Activated naive CD4-positive, alpha-beta T cell treated with anti-CD3 and anti-CD28 coated beads for 36 hours (primary cell): ENCODE measurements around the gene PYROXD2. TPM values are rescaled to one million over a fixed set of nuclear protein-coding genes. Genes with fewer than 3 reads are reported as not detected.

Experiments used
- CTCF ChIA-PET: fragments of 350-600 bp; sonication (Branson Sonifier 250); formaldehyde crosslinking; loops from one replicate; lab custom pipeline; 2021; ENCODE audit warnings: antibody characterized with exemption; lab: Charles Lee
- DNase-seq: peaks from one replicate; pipeline ENCODE4 v3.0.0-alpha.2; 2020
- H3K27ac Mint-ChIP-seq: one replicate; pipeline ENCODE4 v1.8.0; 2021; ENCODE audit warnings: mild to moderate bottlenecking, mixed read lengths
- H3K27me3 Mint-ChIP-seq: one replicate; pipeline ENCODE4 v1.8.0; 2021; ENCODE audit warnings: low read depth, mixed read lengths
- H3K36me3 Mint-ChIP-seq: one replicate; pipeline ENCODE4 v1.8.0; 2021; ENCODE audit warnings: low read depth, mixed read lengths
- H3K4me1 Mint-ChIP-seq: one replicate; pipeline ENCODE4 v1.8.0; 2021; ENCODE audit warnings: low read depth, mixed read lengths
- H3K4me3 Mint-ChIP-seq: one replicate; pipeline ENCODE4 v1.8.0; 2021; ENCODE audit warnings: mild to moderate bottlenecking, moderate library complexity, mixed read lengths
- H3K9me3 Mint-ChIP-seq: one replicate; pipeline ENCODE4 v1.8.0; 2021; ENCODE audit warnings: mixed read lengths
- intact Hi-C: fragments of 100-400 bp; cut with micrococcal nuclease; formaldehyde crosslinking; loops from one replicate; pipeline ENCODE4 v1.15.1; 2023
- total RNA-seq, 2 experiments: library from RNA; stranded (reverse); gene quantifications; one replicate each; pipeline ENCODE4 v1.2.3, GENCODE V29; 2021

Gene PYROXD2
- total RNA-seq, 2 experiments from 2014 or later = 4.2 to 5.0 TPM

- Mint-ChIP-seq H3K4me3 (no peak overlapping the region), H3K9me3 (no peaks in the 10 kb centered on the region), H3K27ac (no peak overlapping the region), H3K27me3 (no peaks in the 10 kb centered on the region), H3K4me1 (no peaks in the 10 kb centered on the region), H3K36me3 (peaks cover 45% of the 10 kb centered on the region)
- DNase-seq = no peak
- CTCF ChIA-PET = no interaction called here
- intact Hi-C loops = no loop called here
Measured at GRCh38 chr10:98431016-98431415, 16.0 kb upstream of the PYROXD2 start.

DNA sequence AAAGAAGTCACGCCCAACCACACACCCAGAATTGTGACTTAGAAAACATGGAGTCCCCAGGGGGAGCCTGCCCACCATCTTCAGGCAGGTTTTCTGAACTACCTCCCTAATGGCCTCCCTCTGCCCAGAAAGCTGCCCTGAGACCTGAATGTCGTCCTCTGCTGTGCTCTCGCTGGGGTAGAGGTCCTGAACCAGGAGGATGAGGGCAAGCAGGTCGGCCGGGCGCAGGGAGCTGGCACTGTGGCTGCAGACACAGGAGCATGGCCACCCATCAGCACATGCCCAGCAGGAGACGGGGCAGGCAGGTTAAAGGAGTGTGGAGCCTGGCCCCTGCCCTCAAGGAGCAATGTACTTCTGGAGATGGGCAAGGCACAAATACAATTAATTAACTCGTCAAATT, 15.4 kb upstream of the PYROXD2 start:
- Mint-ChIP-seq H3K4me1 (no peaks in the 10 kb centered on the region), H3K9me3 (no peaks in the 10 kb centered on the region), H3K27me3 (no peaks in the 10 kb centered on the region), H3K4me3 (no peak overlapping the region), H3K36me3 (peaks cover 40% of the 10 kb centered on the region), H3K27ac (no peak overlapping the region)
- DNase-seq = no peak
- intact Hi-C loops = no loop called here
- CTCF ChIA-PET = interaction anchor here (1.6 kb wide), 1 partner anchor 37 kb away, joined by 3 read pairs; no protein-coding TSS in a partner anchor

DNA sequence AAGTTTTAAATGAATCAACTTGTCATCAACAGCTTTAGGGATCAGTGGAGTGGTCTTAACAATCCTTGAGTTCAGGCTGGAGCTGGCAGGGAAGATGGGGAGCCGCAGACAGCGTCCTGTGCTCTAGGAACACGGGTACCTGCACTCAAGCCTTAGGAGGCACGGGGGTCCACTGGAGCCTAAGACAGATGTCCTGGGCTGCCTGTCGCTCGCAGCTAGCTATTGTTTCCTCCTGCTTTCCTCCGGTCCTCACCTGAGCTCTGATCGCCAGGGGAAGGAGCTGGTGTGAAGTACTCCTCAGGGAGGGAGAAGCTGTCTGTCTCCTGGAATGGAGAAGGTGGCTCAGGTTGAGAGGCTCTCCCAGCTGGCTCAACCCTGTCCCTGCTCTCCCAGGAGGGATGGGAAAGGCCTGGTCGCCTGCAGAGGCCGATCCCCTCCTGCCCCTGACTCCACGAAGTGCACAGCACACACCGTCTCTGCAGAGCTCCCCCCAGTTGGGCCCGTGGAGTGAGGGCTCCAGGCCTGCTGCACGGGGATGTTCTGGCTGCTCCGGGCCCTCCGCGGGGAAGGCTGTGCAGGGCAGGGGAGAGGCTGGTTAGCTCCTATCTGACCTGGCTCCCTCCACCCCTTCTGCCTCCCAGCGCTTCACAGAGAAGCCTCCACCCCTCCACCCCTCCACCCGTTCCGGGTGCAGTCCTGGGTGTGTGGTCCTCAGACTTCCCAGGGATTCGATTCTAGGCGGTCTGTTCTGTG, 14.5 kb upstream of the PYROXD2 start:
- Mint-ChIP-seq H3K4me3 (no peak overlapping the region), H3K9me3 (no peaks in the 10 kb centered on the region), H3K36me3 (peaks cover 32% of the 10 kb centered on the region), H3K4me1 (no peaks in the 10 kb centered on the region), H3K27me3 (no peaks in the 10 kb centered on the region), H3K27ac (no peak overlapping the region)
- CTCF ChIA-PET = interaction anchor here (1.3 to 1.6 kb wide), 2 partner anchors 13 to 38 kb away, joined by 3 read pairs; no protein-coding TSS in a partner anchor
- intact Hi-C loops = no loop called here
- no peak for DNase-seq

DNA sequence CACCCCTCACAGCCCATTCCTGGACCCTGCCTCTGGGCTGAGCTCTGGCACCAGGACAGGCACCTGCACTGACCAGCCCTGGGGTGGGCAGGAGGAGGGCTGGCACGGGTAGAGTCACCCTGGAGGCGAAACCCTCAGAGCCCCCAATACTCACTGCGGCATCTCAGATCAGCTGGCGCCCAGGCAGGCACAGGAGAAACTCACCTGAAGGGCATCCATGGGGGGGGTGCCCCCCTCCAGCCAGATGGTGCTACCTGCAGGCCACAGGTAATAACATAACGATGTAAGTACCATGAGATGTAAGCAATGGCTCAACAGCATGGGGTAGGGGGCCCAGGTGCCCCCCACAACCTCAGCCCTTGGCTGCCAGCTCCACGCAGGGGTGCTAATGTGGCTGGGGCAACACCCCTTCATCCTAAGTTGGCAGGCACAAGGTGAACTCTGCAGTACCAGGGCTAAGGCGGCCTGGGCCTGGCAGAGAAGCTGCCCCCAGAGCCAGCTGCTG, 12.1 kb upstream of the PYROXD2 start:
- DNase-seq = no peak
- Mint-ChIP-seq H3K4me3 (no peak overlapping the region), H3K9me3 (no peaks in the 10 kb centered on the region), H3K27ac (no peak overlapping the region), H3K4me1 (no peaks in the 10 kb centered on the region), H3K27me3 (no peaks in the 10 kb centered on the region), H3K36me3 (peaks cover 16% of the 10 kb centered on the region)
- CTCF ChIA-PET = interaction anchor here (0.6 to 0.7 kb wide), 3 partner anchors 41 to 164 kb away, joined by 3 to 4 read pairs (median 4); no protein-coding TSS in a partner anchor
- intact Hi-C loops = no loop called here

- Mint-ChIP-seq H3K9me3 (no peaks in the 10 kb centered on the region), H3K27ac (no peak overlapping the region), H3K36me3 (peaks cover 9% of the 10 kb centered on the region), H3K4me1 (no peaks in the 10 kb centered on the region), H3K27me3 (no peaks in the 10 kb centered on the region), H3K4me3 (no peak overlapping the region)
- peak; percentile 63 for DNase-seq
- intact Hi-C loops = loop anchor here (2.0 kb wide), 1 partner anchor 239 kb away; no protein-coding TSS in a partner anchor
- CTCF ChIA-PET = interaction anchor here (0.6 to 2.2 kb wide), 15 partner anchors 10 to 1002 kb away, joined by 3 to 22 read pairs (median 4); partner anchors contain the start of genes HPS1 and PYROXD2
Measured at GRCh38 chr10:98425511-98426352, 10.8 kb upstream of the PYROXD2 start.

GRCh38 chr10:98424295-98425254, 9.6 kb upstream of the PYROXD2 start:
- no peak overlapping the region for H3K4me3 Mint-ChIP-seq
- no peaks in the 10 kb centered on the region for H3K27me3 Mint-ChIP-seq
- no peak for DNase-seq
- peaks cover 6% of the 10 kb centered on the region for H3K36me3 Mint-ChIP-seq
- intact Hi-C loops = loop anchor here (2.0 kb wide), 1 partner anchor 240 kb away; no protein-coding TSS in a partner anchor
- CTCF ChIA-PET = interaction anchor here (0.7 to 2.2 kb wide), 11 partner anchors 11 to 162 kb away, joined by 3 to 22 read pairs (median 4); partner anchors contain the start of genes HPS1 and PYROXD2
- no peak overlapping the region for H3K27ac Mint-ChIP-seq
- H3K9me3 Mint-ChIP-seq = no peaks in the 10 kb centered on the region
- no peaks in the 10 kb centered on the region for H3K4me1 Mint-ChIP-seq

DNA sequence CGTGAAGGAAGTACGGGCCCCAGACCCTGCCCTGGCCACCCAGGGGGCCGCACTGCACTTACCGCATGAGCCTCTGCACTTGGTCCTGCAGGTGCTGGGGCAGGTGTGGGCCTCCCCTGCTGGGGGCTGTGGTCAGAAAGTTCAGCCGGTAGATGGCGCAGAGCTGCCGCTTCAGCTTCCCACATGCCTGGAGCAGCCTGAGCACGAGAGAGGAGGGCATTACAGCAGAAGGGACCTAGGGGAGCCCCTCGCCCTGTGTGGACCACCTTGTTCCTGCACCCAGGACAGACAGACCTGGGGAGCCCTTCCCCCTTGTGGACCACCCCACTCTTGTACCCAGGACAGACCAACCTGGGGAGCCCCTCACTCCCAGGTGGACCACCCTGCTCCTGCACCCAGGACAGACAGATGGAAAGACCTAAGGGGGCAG, 8.7 kb upstream of the PYROXD2 start:
- DNase-seq = no peak
- CTCF ChIA-PET = interaction anchor here (0.6 kb wide), 1 partner anchor 140 kb away, joined by 3 read pairs; no protein-coding TSS in a partner anchor
- intact Hi-C loops = loop anchor here (2.0 kb wide), 1 partner anchor 241 kb away; no protein-coding TSS in a partner anchor
- no peak overlapping the region for H3K27ac Mint-ChIP-seq
- no peaks in the 10 kb centered on the region for H3K9me3 Mint-ChIP-seq
- H3K4me3 Mint-ChIP-seq = no peak overlapping the region
- H3K27me3 Mint-ChIP-seq = no peaks in the 10 kb centered on the region
- H3K4me1 Mint-ChIP-seq = no peaks in the 10 kb centered on the region
- H3K36me3 Mint-ChIP-seq = peaks cover 10% of the 10 kb centered on the region

GRCh38 chr10:98422182-98422581, 7.2 kb upstream of the PYROXD2 start:
- DNase-seq = no peak
- CTCF ChIA-PET = no interaction called here
- Mint-ChIP-seq H3K27ac (no peak overlapping the region), H3K27me3 (no peaks in the 10 kb centered on the region), H3K9me3 (no peaks in the 10 kb centered on the region), H3K36me3 (peaks cover 10% of the 10 kb centered on the region), H3K4me1 (no peaks in the 10 kb centered on the region), H3K4me3 (no peak overlapping the region)
- intact Hi-C loops = no loop called here

- Mint-ChIP-seq H3K9me3 (no peaks in the 10 kb centered on the region), H3K4me3 (no peak overlapping the region), H3K27me3 (no peaks in the 10 kb centered on the region), H3K36me3 (peaks cover 12% of the 10 kb centered on the region), H3K27ac (no peak overlapping the region), H3K4me1 (no peaks in the 10 kb centered on the region)
- DNase-seq = no peak
- intact Hi-C loops = no loop called here
- CTCF ChIA-PET = interaction anchor here (0.6 kb wide), 1 partner anchor 225 kb away, joined by 3 read pairs; no protein-coding TSS in a partner anchor
Measured at GRCh38 chr10:98420786-98421185, 5.8 kb upstream of the PYROXD2 start.

DNA sequence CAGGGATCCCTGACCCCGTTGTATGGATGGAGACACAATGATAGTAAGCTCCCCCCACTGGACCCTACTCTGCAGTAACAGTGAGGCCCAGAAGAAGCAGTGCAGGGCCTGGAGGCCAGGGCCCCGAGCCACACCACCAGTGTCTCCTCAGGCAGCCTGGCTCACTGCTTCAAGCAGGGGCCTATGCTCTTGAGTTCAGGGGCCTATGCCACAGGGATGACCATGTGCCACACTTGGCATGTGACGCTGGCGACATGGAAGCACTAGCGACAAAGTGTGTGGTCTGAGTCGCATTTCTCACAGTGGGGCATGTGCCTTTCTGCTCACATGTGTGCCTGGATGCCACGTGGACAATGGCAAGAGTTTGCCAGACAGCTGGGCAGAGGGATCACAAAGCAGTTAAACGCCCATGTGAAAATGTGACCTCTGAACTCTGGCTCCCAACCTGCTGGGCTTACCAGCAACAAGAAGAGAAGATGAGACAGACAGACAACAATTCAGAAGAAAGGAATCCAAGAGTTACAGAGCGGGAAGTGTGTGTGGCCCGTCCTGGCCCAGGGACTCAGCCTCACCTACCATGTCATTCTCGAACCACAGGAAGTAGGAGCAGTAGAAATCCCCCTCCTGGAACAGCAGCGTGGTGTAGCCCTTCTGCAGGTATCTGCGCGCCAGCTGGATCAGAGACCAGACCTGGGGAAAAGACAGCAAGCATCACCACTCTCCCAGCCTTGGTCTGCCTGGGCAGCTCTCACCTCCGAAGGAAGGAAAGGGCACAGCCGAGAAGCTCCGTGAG, 4.7 kb upstream of the PYROXD2 start:
- no peaks in the 10 kb centered on the region for H3K9me3 Mint-ChIP-seq
- H3K4me3 Mint-ChIP-seq = no peak overlapping the region
- CTCF ChIA-PET = no interaction called here
- intact Hi-C loops = no loop called here
- no peaks in the 10 kb centered on the region for H3K27me3 Mint-ChIP-seq
- H3K36me3 Mint-ChIP-seq = peaks cover 12% of the 10 kb centered on the region
- no peak for DNase-seq
- H3K27ac Mint-ChIP-seq = no peak overlapping the region
- peaks cover 8% of the 10 kb centered on the region for H3K4me1 Mint-ChIP-seq
